Naive B cell (primary cell): ENCODE measurements around the gene MLLT3. TPM values are rescaled to one million over a fixed set of nuclear protein-coding genes. Genes with fewer than 3 reads are reported as not detected.

ENCODE experiments used
- ATAC-seq, 2 donors: fragments of 150-1000 bp; cut with Tn5 transposase; 2 replicates each; pipeline ENCODE4 v1.10.0; 2021; ENCODE audit warnings: low read depth in 2 of 2, mild to moderate bottlenecking in 2 of 2, moderate library complexity in 2 of 2
- DNase-seq: peaks from one replicate; pipeline ENCODE4 v3.0.0; 2022
- H3K27ac Mint-ChIP-seq, 6 donors: one replicate each; pipeline ENCODE4 v1.8.0; 2020 to 2022; ENCODE audit warnings: mild to moderate bottlenecking in 6 of 6, mixed read lengths in 6 of 6, moderate library complexity in 5 of 6, inconsistent platforms in 2 of 6
- H3K27me3 Mint-ChIP-seq, 3 donors: one replicate each; pipeline ENCODE4 v1.8.0; 2021 to 2022; ENCODE audit warnings: mixed read lengths in 3 of 3, mild to moderate bottlenecking in 1 of 3
- H3K36me3 Mint-ChIP-seq, 2 donors: one replicate each; pipeline ENCODE4 v1.8.0; 2020 to 2022; ENCODE audit warnings: mixed read lengths in 2 of 2, inconsistent platforms in 1 of 2, mild to moderate bottlenecking in 1 of 2
- H3K4me1 Mint-ChIP-seq, 3 donors: one replicate each; pipeline ENCODE4 v1.8.0; 2020 to 2022; ENCODE audit warnings: mixed read lengths in 3 of 3, inconsistent platforms in 1 of 3, mild to moderate bottlenecking in 1 of 3, moderate library complexity in 1 of 3
- H3K4me3 Mint-ChIP-seq, 8 donors: one replicate each; pipeline ENCODE4 v1.8.0; 2020 to 2022; ENCODE audit warnings: mild to moderate bottlenecking in 8 of 8, mixed read lengths in 8 of 8, moderate library complexity in 8 of 8, inconsistent platforms in 2 of 8
- H3K9me3 Mint-ChIP-seq, 7 donors: one replicate each; pipeline ENCODE4 v1.8.0; 2020 to 2022; ENCODE audit warnings: mixed read lengths in 7 of 7, mild to moderate bottlenecking in 5 of 7, inconsistent platforms in 2 of 7, moderate library complexity in 1 of 7
- polyA plus RNA-seq, 6 donors: library from polyadenylated mRNA; unstranded; fragments of 300-500 nt; fragmentation: Illumina TruSeq; gene quantifications; one replicate each; pipeline ENCODE4 v1.2.3, GENCODE V29; 2021; ENCODE audit warnings: low read depth in 6 of 6

Gene MLLT3
- polyA plus RNA-seq, 6 donors from 2014 or later: 3.2 to 11.6 (median 5.7) TPM

DNA sequence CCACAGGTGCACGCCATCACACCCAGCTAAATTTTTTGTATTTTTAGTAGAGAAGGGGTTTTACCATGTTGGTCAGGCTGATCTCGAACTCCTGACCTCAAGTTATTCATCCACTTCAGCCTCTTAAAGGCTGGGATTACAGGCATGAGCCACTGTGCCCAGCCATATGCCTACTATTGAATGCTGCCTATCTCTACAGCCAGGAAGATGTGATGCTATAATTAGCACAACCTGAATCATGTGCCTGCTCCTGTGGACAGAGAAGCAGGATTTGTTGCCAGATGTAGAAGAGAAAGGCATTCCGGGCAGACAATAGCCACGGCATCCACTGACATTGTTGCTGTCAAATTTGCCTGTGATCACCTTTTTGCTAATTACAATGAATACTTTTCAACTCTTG, 24.4 kb upstream of the MLLT3 start:
- H3K4me3 Mint-ChIP-seq: no peak overlapping the region
- no peak for DNase-seq
- peaks cover 0 to 2% (median 0%) of the 10 kb centered on the region in 7 donors for H3K9me3 Mint-ChIP-seq
- no peak overlapping the region for H3K27ac Mint-ChIP-seq
- no peaks in the 10 kb centered on the region for H3K4me1 Mint-ChIP-seq
- peaks cover 34 to 65% (median 48%) of the 10 kb centered on the region in 3 donors for H3K27me3 Mint-ChIP-seq
- ATAC-seq: no peak
- H3K36me3 Mint-ChIP-seq: no peaks in the 10 kb centered on the region

DNA sequence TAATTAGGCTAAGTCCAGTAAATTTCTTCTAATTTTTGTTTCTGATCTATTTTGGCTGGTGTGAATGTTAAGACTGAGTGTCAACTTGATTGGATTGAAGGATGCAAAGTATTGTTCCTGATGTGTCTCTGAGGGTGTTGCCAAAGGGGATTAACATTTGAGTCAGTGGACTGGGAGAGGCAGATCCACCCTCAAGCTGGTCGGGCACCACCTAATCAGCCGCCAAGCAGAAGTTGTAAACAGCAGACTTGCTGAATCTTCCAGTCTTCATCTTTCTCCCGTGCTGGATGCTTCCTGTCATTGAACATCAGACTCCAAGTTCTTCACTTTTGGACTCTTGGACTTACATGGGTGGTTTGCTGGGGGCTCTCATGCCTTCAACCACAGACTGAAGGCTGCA, 21.4 kb upstream of the MLLT3 start:
- no peak for DNase-seq
- no peaks in the 10 kb centered on the region for H3K36me3 Mint-ChIP-seq

DNA sequence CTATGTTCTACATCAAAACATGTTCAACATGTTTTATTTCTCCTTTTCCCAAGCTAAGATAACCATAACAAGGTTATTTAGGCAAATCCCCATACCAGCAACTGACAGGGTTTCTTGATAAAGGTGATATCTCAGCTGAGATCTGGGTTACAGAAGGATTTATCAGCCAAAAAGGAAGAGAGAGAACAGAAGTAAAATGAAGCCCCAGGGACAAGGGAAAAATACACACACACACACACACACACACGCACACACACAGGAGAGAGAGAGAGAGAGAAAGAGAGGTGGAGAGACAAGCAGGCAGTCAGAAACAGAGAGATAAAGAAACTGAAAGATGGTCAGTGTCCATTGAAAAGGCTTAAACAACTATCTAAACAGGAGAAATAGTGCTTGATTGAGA, 19.7 kb upstream of the MLLT3 start:
- Mint-ChIP-seq H3K27me3 (peaks cover 28 to 58% (median 44%) of the 10 kb centered on the region in 3 donors), H3K4me3 (no peak overlapping the region), H3K36me3 (no peaks in the 10 kb centered on the region), H3K27ac (no peak overlapping the region), H3K9me3 (peaks cover 0 to 3% (median 0%) of the 10 kb centered on the region in 7 donors), H3K4me1 (peaks cover 7 to 13% (median 8%) of the 10 kb centered on the region in 3 donors)
- DNase-seq (no peak), ATAC-seq (no peak)

More for the DNA sequence above, 21.4 kb upstream of the MLLT3 start:
- no peak for ATAC-seq
- Mint-ChIP-seq H3K9me3 (peaks cover 0 to 3% (median 0%) of the 10 kb centered on the region in 7 donors), H3K27ac (no peak overlapping the region), H3K4me3 (no peak overlapping the region), H3K4me1 (peaks cover 7 to 13% (median 8%) of the 10 kb centered on the region in 3 donors), H3K27me3 (peaks cover 25 to 56% (median 41%) of the 10 kb centered on the region in 3 donors)

DNA sequence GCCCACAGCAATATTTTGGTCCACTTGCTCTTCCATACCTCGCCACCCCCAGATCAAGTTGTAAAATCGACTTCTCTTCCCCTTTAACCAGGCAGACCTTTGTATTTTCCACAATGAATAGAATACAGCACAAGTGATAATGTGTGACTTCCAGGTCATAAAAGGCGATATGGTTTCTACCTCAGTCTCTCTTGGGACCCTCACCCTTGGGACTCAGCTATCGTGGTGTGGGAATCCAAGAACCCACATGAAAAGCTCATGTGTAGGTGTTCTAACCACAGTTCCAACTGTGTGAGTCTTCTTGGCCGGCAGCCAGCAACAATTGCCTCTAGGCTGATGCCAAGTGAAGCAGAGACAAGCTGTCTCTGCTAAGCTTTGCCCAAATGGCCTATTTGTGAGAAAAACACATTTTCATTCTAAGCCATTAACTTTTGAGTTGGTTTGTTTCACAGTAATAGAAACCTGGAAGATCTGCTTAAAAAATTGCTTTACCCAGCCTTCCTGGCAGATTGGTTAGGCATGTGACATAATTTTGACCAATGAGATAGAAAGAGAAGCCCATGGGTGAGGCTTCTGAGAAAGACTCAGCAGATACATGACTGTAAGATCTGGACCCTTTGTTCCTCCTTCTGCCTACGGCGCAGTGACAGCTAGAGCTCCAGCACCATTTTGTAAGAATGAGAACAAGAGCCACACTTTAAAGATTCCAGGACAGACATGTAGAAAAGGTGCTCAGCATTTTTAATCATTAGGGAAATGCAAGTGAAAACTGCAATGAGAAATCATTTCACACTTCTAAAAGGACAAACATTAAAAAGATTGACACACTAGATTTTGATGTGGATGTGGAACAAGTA, 18.3 kb upstream of the MLLT3 start:
- H3K4me1 Mint-ChIP-seq: peaks cover 7 to 13% (median 8%) of the 10 kb centered on the region in 3 donors
- DNase-seq (peak; percentile 59), ATAC-seq (peak; percentile 87)
- H3K4me3 Mint-ChIP-seq: peak overlapping the region in 4 of 8 donors; percentile 23 to 53 (median 38)
- H3K27me3 Mint-ChIP-seq: peaks cover 28 to 61% (median 55%) of the 10 kb centered on the region in 3 donors
- H3K9me3 Mint-ChIP-seq: peaks cover 0 to 3% (median 0%) of the 10 kb centered on the region in 7 donors
- H3K36me3 Mint-ChIP-seq: no peaks in the 10 kb centered on the region
- H3K27ac Mint-ChIP-seq: peak overlapping the region in 1 of 6 donors; percentile 5

DNA sequence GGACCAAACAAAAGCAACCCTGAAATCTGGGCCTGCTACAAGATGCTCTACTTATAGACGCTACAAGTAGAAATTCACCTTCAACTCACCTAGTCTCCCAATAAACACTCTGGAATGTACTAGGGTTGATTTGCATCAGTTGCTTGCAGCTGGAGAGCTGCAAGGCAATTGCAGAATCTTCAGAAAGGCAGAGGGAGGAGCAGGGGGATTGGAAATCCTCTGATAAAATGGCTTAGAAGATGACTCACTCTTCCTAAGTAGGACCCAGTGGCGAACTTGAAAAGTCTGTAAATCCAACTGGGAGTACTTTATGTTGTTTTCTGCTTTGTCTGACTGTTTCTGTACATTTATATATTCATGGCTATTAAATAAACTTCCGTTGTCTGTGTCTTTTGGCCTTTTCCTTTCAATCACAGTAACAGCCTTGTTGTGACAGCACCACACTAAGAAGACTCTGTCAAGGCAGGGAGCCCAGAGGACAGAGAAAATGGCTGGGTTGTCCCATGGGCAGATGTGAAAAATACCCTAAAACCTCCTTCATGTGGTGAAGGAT, 14.7 kb upstream of the MLLT3 start:
- DNase-seq (no peak), ATAC-seq (no peak)
- peaks cover 55 to 72% (median 61%) of the 10 kb centered on the region in 3 donors for H3K27me3 Mint-ChIP-seq
- no peaks in the 10 kb centered on the region for H3K36me3 Mint-ChIP-seq
- H3K4me1 Mint-ChIP-seq: peaks cover 7 to 13% (median 8%) of the 10 kb centered on the region in 3 donors
- H3K9me3 Mint-ChIP-seq: peaks cover 0 to 3% (median 0%) of the 10 kb centered on the region in 7 donors
- no peak overlapping the region for H3K4me3 Mint-ChIP-seq
- H3K27ac Mint-ChIP-seq: no peak overlapping the region

DNA sequence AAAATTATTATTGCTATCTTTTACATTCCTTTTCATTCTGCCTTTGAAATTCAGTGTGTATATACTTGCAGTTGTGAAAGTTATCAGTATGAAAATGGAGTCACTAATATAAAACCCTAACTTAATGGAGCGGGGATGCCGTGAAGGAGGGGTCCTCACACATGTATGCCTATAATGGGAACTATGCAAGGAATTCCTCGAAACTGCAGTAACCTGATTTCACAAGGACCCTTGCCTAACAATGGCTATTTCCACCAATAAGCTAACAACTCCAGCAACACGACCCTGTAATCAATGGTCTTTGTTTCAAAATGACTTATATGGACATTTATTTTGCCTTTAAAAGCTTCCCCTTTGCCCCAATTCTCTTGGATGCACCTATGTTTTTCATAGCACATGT, 12.6 kb upstream of the MLLT3 start:
- no peak overlapping the region for H3K27ac Mint-ChIP-seq
- peaks cover 62 to 80% (median 79%) of the 10 kb centered on the region in 3 donors for H3K27me3 Mint-ChIP-seq
- H3K9me3 Mint-ChIP-seq: peaks cover 0 to 2% (median 0%) of the 10 kb centered on the region in 7 donors
- ATAC-seq (no peak), DNase-seq (no peak)
- H3K4me3 Mint-ChIP-seq: no peak overlapping the region
- peaks cover 0 to 3% (median under 1%) of the 10 kb centered on the region in 3 donors for H3K4me1 Mint-ChIP-seq
- H3K36me3 Mint-ChIP-seq: no peaks in the 10 kb centered on the region

DNA sequence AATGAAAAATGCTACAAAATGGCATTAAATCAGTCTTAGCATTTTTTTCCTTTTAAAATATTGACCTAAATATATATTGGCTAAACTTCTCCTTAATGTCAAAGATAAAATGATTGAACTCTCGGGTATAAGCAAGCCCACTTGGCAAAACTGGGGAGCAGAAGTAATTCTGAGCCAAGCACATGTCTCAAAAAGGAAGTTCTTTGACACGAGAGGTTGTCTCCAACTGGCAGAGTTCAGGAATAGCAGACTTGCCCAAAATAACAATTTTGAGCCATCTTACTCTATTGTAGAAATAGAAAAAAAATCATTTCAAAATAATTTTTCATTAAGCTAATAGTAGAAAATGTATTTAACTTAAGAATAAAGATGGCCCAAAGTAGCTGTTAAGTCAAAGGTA, 10.4 kb upstream of the MLLT3 start:
- ATAC-seq (no peak), DNase-seq (no peak)
- H3K27me3 Mint-ChIP-seq: peaks cover 56 to 84% (median 84%) of the 10 kb centered on the region in 3 donors
- no peak overlapping the region for H3K27ac Mint-ChIP-seq
- no peaks in the 10 kb centered on the region for H3K4me1 Mint-ChIP-seq
- no peak overlapping the region for H3K4me3 Mint-ChIP-seq
- no peaks in the 10 kb centered on the region for H3K36me3 Mint-ChIP-seq
- H3K9me3 Mint-ChIP-seq: peaks cover 0 to 1% (median 0%) of the 10 kb centered on the region in 7 donors

DNA sequence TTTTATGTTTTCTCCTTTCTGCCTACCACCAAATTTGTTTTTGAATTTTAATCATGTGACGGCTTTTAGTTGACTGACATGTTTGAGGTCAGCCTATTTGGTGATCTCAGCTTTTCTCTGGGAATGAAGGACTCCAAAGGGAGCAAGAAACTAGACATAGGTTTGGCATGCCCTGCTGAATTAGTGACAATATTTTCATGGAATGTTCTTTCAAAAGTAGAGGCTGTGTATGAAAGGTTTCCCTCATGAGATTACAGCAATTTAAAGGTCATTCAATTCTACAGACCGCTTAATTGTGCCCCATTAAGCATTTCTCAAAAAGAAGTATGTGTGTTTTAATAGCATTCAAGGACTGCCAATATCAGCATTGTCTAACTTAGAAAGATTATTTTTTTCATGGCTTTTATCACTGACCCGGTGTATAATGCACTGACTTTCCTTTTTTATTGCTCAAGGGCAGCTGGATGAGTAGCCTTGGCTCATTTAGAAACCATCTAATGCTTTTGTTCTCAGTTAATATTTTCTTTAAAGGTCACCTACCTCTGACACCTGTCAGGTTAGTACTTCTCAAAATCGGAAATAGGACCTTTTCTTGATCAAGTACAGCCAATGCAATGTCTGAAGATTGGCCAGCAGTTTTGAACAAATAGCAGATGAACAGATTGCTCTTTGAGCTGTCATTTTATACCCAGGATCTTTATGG, 8.1 kb upstream of the MLLT3 start:
- Mint-ChIP-seq H3K36me3 (no peaks in the 10 kb centered on the region), H3K9me3 (peaks cover 0 to 1% (median 0%) of the 10 kb centered on the region in 7 donors), H3K27ac (no peak overlapping the region), H3K4me3 (no peak overlapping the region), H3K27me3 (peaks cover 42 to 61% (median 61%) of the 10 kb centered on the region in 3 donors), H3K4me1 (no peaks in the 10 kb centered on the region)
- DNase-seq: no peak
- no peak for ATAC-seq

DNA sequence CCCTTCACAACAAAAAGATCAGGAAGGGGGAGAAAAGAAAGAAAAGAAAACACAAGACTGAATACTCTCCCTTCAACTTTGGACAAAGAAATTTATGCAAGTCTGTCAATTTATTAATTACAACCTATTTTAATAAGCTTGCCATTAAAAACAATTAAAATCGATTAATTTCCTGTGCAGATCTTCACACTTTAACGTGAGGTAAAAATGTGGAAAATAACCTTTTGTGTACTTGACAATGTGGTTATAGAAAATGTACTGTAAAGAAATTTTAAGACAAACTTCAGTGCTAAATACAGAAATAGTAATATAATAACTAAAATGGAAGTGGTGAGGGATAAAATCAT, 2.7 kb upstream of the MLLT3 start:
- H3K27ac Mint-ChIP-seq: no peak overlapping the region
- no peaks in the 10 kb centered on the region for H3K36me3 Mint-ChIP-seq
- H3K9me3 Mint-ChIP-seq: peaks cover 0 to 2% (median 0%) of the 10 kb centered on the region in 7 donors
- peak overlapping the region in 7 of 8 donors; percentile 72 to 99 (median 90) for H3K4me3 Mint-ChIP-seq
- H3K4me1 Mint-ChIP-seq: peaks cover 27 to 39% (median 28%) of the 10 kb centered on the region in 3 donors
- no peak for ATAC-seq
- DNase-seq: no peak
- peaks cover 0 to 21% (median 12%) of the 10 kb centered on the region in 3 donors for H3K27me3 Mint-ChIP-seq

DNA sequence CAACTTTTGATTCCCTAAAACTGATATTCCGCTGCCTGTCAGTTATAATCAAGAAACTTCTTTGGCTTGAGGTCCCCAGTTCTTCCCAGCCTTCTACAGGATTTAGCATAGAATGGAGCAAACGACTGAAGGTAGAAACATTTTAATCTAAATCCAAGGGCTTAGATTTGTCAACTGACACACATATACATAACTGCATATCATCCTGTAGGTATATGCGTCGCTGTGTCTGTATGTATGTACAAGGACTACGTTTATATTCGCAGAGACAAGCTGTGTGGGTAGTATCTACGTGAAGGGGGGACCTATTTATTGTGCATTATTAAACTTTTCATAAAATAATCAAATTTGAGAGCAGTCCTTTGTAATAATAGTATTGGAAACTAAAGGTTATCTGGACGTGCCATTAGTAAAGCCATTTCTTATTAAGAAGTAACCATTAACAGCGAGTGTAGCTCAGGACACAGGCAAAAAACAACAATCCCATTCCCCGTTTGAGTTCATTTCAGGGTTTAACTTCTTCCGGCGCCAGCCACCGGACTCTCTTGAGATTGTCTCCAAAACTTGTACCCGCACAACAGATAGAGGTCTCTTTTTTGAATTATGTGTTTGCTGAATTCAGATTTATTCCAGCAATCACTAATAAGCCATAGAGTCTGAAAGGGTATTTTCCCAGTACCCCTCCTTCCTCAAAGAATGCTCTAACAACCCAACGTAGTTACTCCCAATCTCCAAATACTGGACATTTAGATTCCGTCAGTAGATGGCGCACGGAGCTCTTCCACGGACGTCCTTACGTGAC, 2.1 kb upstream of the MLLT3 start:
- DNase-seq (peak; percentile 29), ATAC-seq (no peak)
- Mint-ChIP-seq H3K27ac (peak overlapping the region in 5 of 6 donors; percentile 4 to 94 (median 64)), H3K4me3 (peak overlapping the region; percentile 85 to 99 (median 94)), H3K36me3 (no peaks in the 10 kb centered on the region), H3K4me1 (peaks cover 32 to 45% (median 32%) of the 10 kb centered on the region in 3 donors), H3K9me3 (peaks cover 0 to 2% (median 0%) of the 10 kb centered on the region in 7 donors), H3K27me3 (peaks cover 0 to 18% (median 9%) of the 10 kb centered on the region in 3 donors)

DNA sequence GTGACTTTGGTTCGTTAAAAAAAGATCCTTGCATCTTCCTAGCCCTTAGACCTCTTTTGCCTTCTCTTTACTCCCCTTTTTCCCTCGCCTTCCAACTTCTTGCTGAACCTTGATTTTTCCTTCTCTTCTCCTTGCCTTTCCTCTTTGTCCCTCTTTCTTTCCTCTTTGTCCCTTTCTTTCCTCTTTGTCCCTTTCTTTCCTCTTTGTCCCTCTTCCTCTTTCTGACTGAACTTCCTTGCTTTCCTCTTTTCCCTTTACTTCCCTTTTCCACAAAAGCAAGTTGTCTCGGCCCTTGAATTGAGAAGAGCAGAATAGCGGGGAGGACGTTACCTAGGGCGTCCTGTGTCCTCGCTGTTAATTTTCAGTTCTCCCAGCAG, 1.4 kb upstream of the MLLT3 start:
- no peaks in the 10 kb centered on the region for H3K36me3 Mint-ChIP-seq
- H3K27me3 Mint-ChIP-seq: peaks cover 0 to 11% (median 2%) of the 10 kb centered on the region in 3 donors
- peaks cover 32 to 46% (median 35%) of the 10 kb centered on the region in 3 donors for H3K4me1 Mint-ChIP-seq
- no peak for DNase-seq
- H3K4me3 Mint-ChIP-seq: peak overlapping the region; percentile 85 to 99 (median 94)
- no peak for ATAC-seq
- peaks cover 0 to 2% (median 0%) of the 10 kb centered on the region in 7 donors for H3K9me3 Mint-ChIP-seq
- H3K27ac Mint-ChIP-seq: peak overlapping the region; percentile 55 to 94 (median 75)

DNA sequence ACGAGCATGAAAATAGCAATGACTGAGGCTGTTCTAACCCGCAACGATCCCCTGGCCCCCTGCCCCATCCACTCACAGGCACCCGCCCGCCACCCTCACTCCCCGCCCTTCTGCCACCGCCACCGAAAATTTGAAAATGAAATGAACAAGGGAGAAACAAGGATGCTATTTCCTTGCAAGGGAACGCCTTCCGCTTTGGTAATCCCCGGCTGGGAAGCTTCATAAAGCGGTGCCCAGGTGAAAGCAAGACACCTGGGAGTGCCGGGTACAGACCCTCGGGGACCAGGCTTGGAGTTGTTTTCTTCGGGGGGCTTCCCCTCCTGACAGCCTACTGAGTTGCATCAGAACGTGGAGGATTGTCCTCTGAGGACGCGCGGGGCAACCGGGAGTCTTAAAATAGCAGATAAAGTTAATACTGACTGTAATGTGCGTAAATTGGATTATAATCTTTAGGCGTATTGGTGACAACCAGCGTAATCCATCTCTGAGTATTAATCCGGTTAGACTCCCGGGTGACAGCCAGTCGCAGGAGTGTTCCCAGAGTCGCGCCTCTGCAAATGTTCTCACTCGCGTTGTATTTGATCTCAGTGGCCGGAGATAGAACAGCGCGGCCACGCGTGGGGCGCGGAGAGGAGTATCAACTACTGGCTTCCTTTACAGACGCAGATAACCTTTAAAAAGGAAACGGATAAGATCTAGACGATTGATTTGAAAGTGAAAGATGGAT, 885 bp upstream of the MLLT3 start:
- Mint-ChIP-seq H3K27ac (peak overlapping the region; percentile 55 to 94 (median 75)), H3K36me3 (no peaks in the 10 kb centered on the region), H3K9me3 (peaks cover 0 to 2% (median 0%) of the 10 kb centered on the region in 7 donors), H3K27me3 (peaks cover 0 to 8% (median 0%) of the 10 kb centered on the region in 3 donors), H3K4me1 (peaks cover 34 to 46% (median 35%) of the 10 kb centered on the region in 3 donors), H3K4me3 (peak overlapping the region; percentile 85 to 99 (median 94))
- peak; percentile 54 for DNase-seq
- peak; percentile 27 to 31 for ATAC-seq
